CD4-positive, alpha-beta T cell treated with Interleukin-2 at 100 ng/mL for 4 hours (primary cell): ENCODE data around the gene COBLL1.
"Not testable (repeated sequence)": the region's sequence is repeated elsewhere in the genome, so short reads cannot be mapped to it uniquely, and the experiment has no call there.

ENCODE experiments used
- DNase-seq: peaks from one replicate; pipeline ENCODE4 v3.0.0-alpha.2; 2020; ENCODE audit warnings: low spot score

The COBLL1 gene

GRCh38 chr2:164710837-164711765 lies 130.5 kb downstream of the COBLL1 start:
- no peak for DNase-seq

- DNase-seq, result not testable (repeated sequence)
Observed at GRCh38 chr2:164710252-164710836, 131.3 kb downstream of the COBLL1 start.

- DNase-seq, result no peak
Observed at GRCh38 chr2:164706522-164706921, 135.1 kb downstream of the COBLL1 start.

GRCh38 chr2:164705412-164706167 lies 136.0 kb downstream of the COBLL1 start:
- DNase-seq, result no peak

- no peak for DNase-seq
Observed at GRCh38 chr2:164703915-164704706, 137.5 kb downstream of the COBLL1 start.

GRCh38 chr2:164701565-164701964 lies 140.1 kb downstream of the COBLL1 start:
- DNase-seq, result no peak

GRCh38 chr2:164700390-164700789 lies 141.2 kb downstream of the COBLL1 start:
- DNase-seq, result no peak

GRCh38 chr2:164697688-164698461 lies 143.7 kb downstream of the COBLL1 start:
- DNase-seq, result no peak

- no peak for DNase-seq
Observed at GRCh38 chr2:164696634-164697033, 145.0 kb downstream of the COBLL1 start.

- no peak for DNase-seq
Observed at GRCh38 chr2:164694275-164694695, 147.3 kb downstream of the COBLL1 start.

- no peak for DNase-seq
Observed at GRCh38 chr2:164693834-164694233, 147.8 kb downstream of the COBLL1 start.

GRCh38 chr2:164693390-164693789 lies 148.2 kb downstream of the COBLL1 start:
- no peak for DNase-seq

GRCh38 chr2:164692958-164693357 lies 148.7 kb downstream of the COBLL1 start:
- DNase-seq, result no peak

- no peak for DNase-seq
Observed at GRCh38 chr2:164692114-164692513, 149.5 kb downstream of the COBLL1 start.

GRCh38 chr2:164691346-164691887 lies 150.2 kb downstream of the COBLL1 start:
- DNase-seq, result no peak

GRCh38 chr2:164690361-164690760 lies 151.3 kb downstream of the COBLL1 start:
- no peak for DNase-seq

- no peak for DNase-seq
Observed at GRCh38 chr2:164688896-164689419, 152.7 kb downstream of the COBLL1 start.

GRCh38 chr2:164681009-164681408 lies 160.6 kb downstream of the COBLL1 start:
- no peak for DNase-seq

- DNase-seq, result no peak
Observed at GRCh38 chr2:164678631-164679149, 162.9 kb downstream of the COBLL1 start.

- DNase-seq, result no peak
Observed at GRCh38 chr2:164677733-164678132, 163.9 kb downstream of the COBLL1 start.
